T-helper 17 cell (primary cell): ENCODE results near the gene CDKN1C. TPM values are rescaled to one million over a fixed set of nuclear protein-coding genes. Genes with fewer than 3 reads are reported as not detected.

Experiments
- ATAC-seq: fragments of 150-1000 bp; cut with Tn5 transposase; 2 replicates; pipeline ENCODE4 v1.10.0; 2021; ENCODE audit warnings: mild to moderate bottlenecking, moderate library complexity
- DNase-seq, 3 donors: peaks; one replicate each; pipeline versions ENCODE4 v3.0.0 to v3.0.0-alpha.2; 2020 to 2021
- H3K9me3 ChIP-seq: one replicate; pipeline ENCODE4 v1.7.0; 2013; ENCODE audit warnings: low read length, mild to moderate bottlenecking; ENCODE audit not compliant: control insufficient read depth, poor library complexity, severe bottlenecking
- H3K27ac Mint-ChIP-seq: one replicate; pipeline ENCODE4 v1.8.0; 2022; ENCODE audit warnings: mild to moderate bottlenecking, moderate library complexity, mixed read lengths
- H3K27me3 Mint-ChIP-seq: one replicate; pipeline ENCODE4 v1.8.0; 2022; ENCODE audit warnings: mixed read lengths
- H3K36me3 Mint-ChIP-seq: one replicate; pipeline ENCODE4 v1.8.0; 2022; ENCODE audit warnings: low read depth, mixed read lengths
- H3K4me1 Mint-ChIP-seq: one replicate; pipeline ENCODE4 v1.8.0; 2022; ENCODE audit warnings: mild to moderate bottlenecking, mixed read lengths
- H3K4me3 Mint-ChIP-seq: one replicate; pipeline ENCODE4 v1.8.0; 2022; ENCODE audit warnings: mild to moderate bottlenecking, moderate library complexity, mixed read lengths
- total RNA-seq, 4 donors: library from RNA in 2 of 4; stranded (reverse) in 2 of 4; gene quantifications; one replicate each; pipeline ENCODE4 v1.2.3 and lab custom pipeline; 2022 to 2026

The CDKN1C gene
- total RNA-seq, 2 donors from 2014 or later, result 0.91 to 2.6 TPM

DNA sequence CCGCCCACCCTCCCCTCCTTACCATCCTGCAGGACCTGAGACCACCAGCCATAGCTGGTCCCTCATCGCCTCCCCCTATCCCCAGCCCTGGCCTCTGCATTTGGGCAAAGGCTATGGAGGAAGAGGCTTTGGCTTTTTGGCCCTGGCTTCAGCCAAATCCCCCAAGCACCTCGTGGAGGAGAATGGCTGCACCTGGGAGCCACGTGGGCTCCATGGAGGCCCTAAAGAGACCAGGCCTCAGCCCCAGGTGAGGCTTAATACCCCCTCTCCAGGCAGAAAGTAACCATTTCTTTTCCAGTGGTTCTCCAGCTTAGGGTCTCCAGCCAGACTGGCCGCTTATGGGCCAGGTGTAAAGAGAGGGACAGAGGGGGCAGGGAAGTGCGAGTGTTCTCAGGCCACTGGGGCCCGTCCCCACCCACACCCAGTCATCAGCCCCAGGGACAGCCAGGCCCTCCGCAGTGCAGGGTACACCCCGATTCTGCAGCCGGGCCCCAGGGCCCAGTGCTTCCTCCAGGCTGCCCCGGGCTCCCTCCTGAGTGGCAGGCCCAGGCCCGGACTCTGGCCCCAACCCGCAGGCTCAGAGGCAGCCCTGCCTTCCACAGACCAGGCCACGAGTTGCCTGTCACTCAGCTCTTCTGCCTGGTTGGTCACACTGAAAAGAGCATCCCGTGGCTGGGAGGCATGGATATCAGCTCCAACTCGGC is 26.4 kb downstream of the CDKN1C start:
- H3K36me3 Mint-ChIP-seq, result no peaks in the 10 kb centered on the region
- peaks cover 32% of the 10 kb centered on the region for H3K27me3 Mint-ChIP-seq
- no peak overlapping the region for H3K4me3 Mint-ChIP-seq
- no peaks in the 10 kb centered on the region for H3K9me3 ChIP-seq
- H3K27ac Mint-ChIP-seq, result no peak overlapping the region
- no peak for ATAC-seq
- H3K4me1 Mint-ChIP-seq, result peaks cover 2% of the 10 kb centered on the region
- DNase-seq, result no peak

DNA sequence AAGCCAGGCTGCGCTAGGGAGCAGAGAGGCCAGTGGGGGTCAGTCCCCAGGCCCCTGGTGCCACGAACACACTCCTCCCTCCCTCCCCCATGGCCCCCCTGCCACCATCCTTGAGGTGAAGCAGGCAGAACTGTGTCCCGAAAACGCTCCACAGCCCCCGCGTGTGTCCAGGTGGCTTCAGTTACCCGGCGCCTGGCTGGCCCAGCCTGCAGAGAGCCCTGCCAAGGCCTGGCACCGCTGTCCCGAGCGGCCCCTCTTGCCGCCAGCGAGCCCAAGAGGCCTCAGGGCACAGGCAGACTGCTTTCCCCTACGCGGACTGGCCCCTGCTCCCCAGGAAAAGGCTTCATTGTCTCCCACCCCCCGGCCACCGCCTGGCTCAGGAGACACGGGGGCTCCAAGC is 27.7 kb downstream of the CDKN1C start:
- no peaks in the 10 kb centered on the region for H3K9me3 ChIP-seq
- Mint-ChIP-seq H3K27ac (no peak overlapping the region), H3K4me3 (no peak overlapping the region), H3K4me1 (no peaks in the 10 kb centered on the region), H3K27me3 (peaks cover 22% of the 10 kb centered on the region), H3K36me3 (no peaks in the 10 kb centered on the region)
- DNase-seq (no peak), ATAC-seq (no peak)

DNA sequence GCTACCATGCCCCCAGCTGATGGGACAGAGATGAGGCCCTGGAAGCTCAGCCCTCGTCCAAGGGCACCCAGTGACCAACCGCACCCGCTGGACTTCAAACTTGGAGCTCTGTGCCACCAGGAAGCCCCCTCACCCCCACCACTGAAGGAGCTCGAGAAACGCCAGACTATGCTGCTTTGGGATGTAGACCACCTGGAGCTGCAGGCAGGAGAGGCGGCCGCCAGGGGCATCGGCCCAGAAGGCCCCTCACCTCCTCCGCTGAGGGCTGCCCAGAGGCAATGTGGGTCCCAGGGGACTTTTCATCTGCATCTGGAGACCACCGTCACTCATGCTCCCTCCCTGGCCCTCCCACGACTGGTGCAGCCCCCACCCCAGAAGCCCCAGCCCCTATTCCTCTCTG is 28.3 kb downstream of the CDKN1C start:
- Mint-ChIP-seq H3K4me3 (no peak overlapping the region), H3K36me3 (no peaks in the 10 kb centered on the region), H3K27me3 (peaks cover 22% of the 10 kb centered on the region), H3K27ac (no peak overlapping the region), H3K4me1 (no peaks in the 10 kb centered on the region)
- no peak for DNase-seq
- no peaks in the 10 kb centered on the region for H3K9me3 ChIP-seq
- ATAC-seq, result no peak

DNA sequence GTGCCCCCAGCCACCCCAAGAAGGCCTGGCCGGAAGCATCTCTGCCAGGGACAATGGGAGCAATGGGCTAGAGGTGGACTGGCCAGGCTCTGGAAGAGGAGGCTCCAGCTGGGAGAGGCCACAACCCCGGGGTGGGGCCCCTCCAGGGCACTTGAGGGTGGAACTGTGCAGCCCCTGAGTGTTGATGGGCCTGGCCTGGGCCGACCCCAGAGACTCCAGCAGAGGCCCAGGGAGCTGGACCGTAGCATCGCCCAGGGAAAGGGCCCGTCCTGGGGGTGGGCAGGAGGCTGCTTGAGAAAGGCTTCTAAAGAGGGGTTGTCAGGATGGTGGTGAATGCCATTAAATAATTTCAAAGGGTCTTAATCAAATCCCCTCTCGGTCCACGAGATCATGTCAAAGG is 30.4 kb downstream of the CDKN1C start:
- H3K4me1 Mint-ChIP-seq, result no peaks in the 10 kb centered on the region
- H3K9me3 ChIP-seq, result no peaks in the 10 kb centered on the region
- H3K4me3 Mint-ChIP-seq, result no peak overlapping the region
- H3K27me3 Mint-ChIP-seq, result peaks cover 5% of the 10 kb centered on the region
- no peak for ATAC-seq
- H3K27ac Mint-ChIP-seq, result no peak overlapping the region
- no peaks in the 10 kb centered on the region for H3K36me3 Mint-ChIP-seq
- DNase-seq, result no peak

DNA sequence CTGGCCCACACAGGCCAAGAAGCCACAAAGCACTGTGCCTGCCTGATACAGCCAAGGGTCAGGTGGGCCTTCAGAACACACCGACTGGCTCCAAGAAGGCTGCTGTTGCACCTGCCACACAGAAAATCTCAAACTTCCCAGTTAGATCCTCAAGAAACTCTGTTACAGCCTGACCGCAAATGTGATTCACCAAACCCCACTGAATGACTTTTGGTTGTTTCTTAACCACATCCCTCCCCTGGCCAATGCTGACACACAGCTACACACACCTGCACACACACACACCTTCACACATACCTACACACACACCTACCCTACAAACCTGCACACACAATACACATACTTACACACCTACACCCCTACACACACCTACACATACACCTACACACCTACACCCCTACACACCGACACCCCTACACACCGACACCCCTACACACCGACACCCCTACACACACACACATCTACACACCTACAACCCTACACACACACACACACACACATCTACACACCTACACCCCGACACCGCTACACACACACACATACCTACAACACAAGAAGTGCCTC is 31.5 kb downstream of the CDKN1C start:
- no peaks in the 10 kb centered on the region for H3K27me3 Mint-ChIP-seq

DNA sequence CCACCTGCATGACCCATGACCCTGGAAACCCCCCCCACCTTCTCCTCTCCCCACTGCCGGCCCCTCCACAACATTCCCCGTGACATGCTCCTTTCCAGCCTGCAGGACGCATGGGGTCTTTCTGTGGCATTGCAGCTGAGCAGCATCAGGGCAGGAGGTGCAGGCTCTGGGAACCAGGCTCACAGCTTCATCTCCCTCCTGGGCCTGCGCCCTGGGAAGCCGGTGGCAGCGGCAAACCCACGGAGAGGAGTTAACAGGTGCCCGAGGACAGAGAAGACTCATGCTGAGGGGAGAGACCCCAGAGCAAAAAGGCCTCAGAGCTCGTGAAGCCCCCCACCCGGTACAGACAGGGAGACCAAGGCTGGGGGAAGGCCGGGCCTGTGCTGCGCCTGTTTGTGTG is 32.2 kb downstream of the CDKN1C start:
- H3K9me3 ChIP-seq, result no peaks in the 10 kb centered on the region
- ATAC-seq (no peak), DNase-seq (no peak)
- Mint-ChIP-seq H3K27ac (no peak overlapping the region), H3K36me3 (no peaks in the 10 kb centered on the region), H3K4me1 (no peaks in the 10 kb centered on the region), H3K27me3 (no peaks in the 10 kb centered on the region), H3K4me3 (no peak overlapping the region)

More for the DNA sequence above, 31.5 kb downstream of the CDKN1C start:
- ATAC-seq (no peak), DNase-seq (no peak)
- Mint-ChIP-seq H3K27ac (no peak overlapping the region), H3K4me1 (no peaks in the 10 kb centered on the region), H3K4me3 (no peak overlapping the region), H3K36me3 (no peaks in the 10 kb centered on the region)
- no peaks in the 10 kb centered on the region for H3K9me3 ChIP-seq

DNA sequence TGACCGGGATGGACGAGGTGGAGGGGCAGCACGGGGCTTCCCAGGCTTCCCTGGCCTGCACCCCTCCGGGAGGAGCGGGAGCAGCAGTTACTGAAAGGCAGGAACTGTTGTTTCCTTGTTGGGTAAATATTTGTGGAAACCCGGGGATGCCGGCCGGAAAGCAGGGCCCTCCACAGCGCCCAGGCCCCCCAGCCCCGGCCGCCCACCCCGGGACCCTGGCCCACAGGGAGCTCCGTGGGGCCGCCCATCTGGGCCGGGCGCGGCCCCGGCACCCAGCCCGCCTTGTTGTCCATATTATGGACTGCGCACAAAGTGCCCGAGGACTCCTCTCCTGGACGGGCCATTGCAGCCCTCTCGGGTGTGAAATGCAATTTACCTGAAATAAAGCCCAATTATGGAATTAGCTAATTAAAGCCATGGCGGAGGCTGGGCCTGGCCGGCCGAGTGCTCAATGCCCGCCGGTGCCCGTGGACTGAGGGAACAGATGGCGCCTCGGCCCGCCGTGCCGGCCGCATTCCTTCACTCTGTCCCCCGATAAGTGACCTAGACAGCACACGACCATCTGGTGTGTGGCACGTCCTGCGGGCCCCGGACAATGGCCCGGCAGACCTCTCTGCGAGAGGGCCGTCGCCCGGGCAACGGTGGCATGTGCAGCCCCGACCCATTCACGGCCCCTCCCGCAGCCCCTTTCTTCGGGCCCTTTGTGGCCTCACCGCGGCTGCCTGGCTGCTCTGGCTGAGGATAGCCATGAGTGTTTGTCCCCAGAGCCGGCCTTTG is 35.4 kb downstream of the CDKN1C start:
- DNase-seq (no peak), ATAC-seq (no peak)
- H3K9me3 ChIP-seq, result no peaks in the 10 kb centered on the region
- no peaks in the 10 kb centered on the region for H3K36me3 Mint-ChIP-seq
- no peak overlapping the region for H3K27ac Mint-ChIP-seq
- H3K4me3 Mint-ChIP-seq, result no peak overlapping the region
- H3K4me1 Mint-ChIP-seq, result no peaks in the 10 kb centered on the region
- no peaks in the 10 kb centered on the region for H3K27me3 Mint-ChIP-seq

DNA sequence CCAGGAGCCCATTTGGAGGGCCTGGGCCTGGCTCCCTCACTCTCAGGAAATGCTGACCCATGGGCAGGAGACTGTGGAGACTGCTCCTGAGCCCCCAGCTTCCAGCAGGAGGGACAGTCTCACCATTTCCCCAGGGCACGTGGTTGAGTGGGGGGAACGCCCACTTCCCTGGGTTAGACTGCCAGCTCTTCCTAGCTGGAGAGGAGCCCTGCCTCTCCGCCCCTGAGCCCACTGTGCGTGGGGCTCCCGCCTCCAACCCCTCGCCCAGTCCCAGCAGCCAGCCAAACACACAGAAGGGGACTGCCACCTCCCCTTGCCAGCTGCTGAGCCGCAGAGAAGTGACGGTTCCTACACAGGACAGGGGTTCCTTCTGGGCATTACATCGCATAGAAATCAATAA is 37.1 kb downstream of the CDKN1C start:
- Mint-ChIP-seq H3K36me3 (no peaks in the 10 kb centered on the region), H3K27ac (no peak overlapping the region), H3K4me1 (no peaks in the 10 kb centered on the region), H3K4me3 (no peak overlapping the region), H3K27me3 (no peaks in the 10 kb centered on the region)
- ATAC-seq (no peak), DNase-seq (no peak)
- H3K9me3 ChIP-seq, result no peaks in the 10 kb centered on the region

DNA sequence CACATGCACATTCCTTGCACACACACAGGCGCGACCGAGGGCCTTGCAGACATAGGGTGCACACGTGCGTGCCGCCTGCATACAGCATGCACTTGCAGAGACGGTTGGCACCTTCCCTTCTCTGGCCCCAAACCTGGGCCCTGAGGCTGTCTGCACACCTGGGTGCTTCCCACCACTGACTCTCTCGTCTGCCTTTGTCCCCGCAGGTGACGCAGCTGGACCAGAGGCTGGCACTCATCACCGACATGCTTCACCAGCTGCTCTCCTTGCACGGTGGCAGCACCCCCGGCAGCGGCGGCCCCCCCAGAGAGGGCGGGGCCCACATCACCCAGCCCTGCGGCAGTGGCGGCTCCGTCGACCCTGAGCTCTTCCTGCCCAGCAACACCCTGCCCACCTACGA is 38.0 kb downstream of the CDKN1C start:
- Mint-ChIP-seq H3K4me3 (no peak overlapping the region), H3K4me1 (no peaks in the 10 kb centered on the region), H3K27me3 (no peaks in the 10 kb centered on the region), H3K27ac (no peak overlapping the region), H3K36me3 (no peaks in the 10 kb centered on the region)
- DNase-seq (no peak), ATAC-seq (no peak)
- H3K9me3 ChIP-seq, result no peaks in the 10 kb centered on the region

DNA sequence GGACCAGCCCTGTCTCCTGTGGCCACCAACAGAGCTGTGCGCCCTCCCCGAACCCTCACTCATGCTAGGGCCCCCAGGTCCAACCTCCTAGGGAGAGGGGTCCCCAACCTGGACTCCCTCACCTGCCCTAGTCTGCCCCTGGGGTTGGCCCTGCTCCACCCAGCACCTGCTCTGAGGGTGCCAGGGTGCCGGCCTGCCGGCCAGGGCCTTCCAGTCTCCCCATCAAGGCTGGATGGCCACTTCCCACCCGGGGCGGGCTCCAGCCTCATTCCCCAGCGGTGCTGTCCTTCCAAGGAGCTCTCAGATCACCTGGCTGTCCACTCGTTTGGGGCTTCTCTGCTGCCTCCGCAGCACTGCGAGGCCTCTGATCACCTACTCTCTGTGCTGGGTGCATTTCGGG is 39.1 kb downstream of the CDKN1C start:
- DNase-seq (no peak), ATAC-seq (no peak)
- no peaks in the 10 kb centered on the region for H3K9me3 ChIP-seq
- Mint-ChIP-seq H3K27me3 (no peaks in the 10 kb centered on the region), H3K4me3 (no peak overlapping the region), H3K36me3 (no peaks in the 10 kb centered on the region), H3K27ac (no peak overlapping the region), H3K4me1 (peaks cover 2% of the 10 kb centered on the region)

DNA sequence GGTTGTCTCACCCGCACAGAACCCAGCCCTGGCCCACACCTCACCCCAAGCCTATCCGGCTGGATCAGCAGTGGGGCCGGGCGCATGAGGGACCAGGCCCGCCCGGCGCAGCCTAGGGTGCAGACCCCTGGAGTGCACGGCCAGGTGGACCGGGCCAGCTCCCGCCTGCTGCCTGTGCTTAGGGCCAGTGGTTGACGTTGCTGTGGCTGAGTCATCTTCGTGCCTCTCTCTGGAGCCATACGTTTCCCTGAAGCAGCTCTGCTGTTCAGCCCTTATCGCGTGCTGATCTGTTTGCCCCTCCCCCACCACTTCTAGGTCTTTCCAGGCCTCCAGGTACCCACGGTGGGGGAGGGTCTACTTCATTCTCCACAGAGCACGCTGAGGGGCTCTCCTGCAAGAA is 39.5 kb downstream of the CDKN1C start:
- no peak overlapping the region for H3K27ac Mint-ChIP-seq

DNA sequence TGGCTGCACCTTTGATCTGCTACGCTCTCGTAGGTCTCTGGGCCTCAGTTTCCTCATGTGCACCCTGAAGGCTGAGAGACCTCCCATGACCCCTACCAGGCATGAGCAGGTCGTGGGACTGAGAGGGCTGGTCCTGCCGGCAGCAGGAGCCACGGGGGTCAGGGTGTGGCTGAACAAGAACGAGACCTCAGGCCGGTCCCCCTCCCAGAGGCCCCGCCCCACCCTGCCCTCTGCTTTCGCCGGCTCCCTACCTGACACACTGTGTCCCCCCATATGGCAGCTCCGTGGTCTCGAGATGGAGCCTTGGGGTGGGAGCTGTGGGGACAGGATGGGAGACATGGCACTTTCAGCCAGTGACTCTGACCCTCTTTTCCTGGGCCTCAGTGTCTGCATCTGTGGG is 40.6 kb downstream of the CDKN1C start:
- no peak overlapping the region for H3K4me3 Mint-ChIP-seq
- peaks cover 7% of the 10 kb centered on the region for H3K4me1 Mint-ChIP-seq
- no peaks in the 10 kb centered on the region for H3K9me3 ChIP-seq
- H3K27me3 Mint-ChIP-seq, result no peaks in the 10 kb centered on the region
- ATAC-seq, result no peak
- H3K27ac Mint-ChIP-seq, result no peak overlapping the region
- H3K36me3 Mint-ChIP-seq, result no peaks in the 10 kb centered on the region
- no peak for DNase-seq

More for the DNA sequence above, 39.5 kb downstream of the CDKN1C start:
- no peaks in the 10 kb centered on the region for H3K9me3 ChIP-seq
- Mint-ChIP-seq H3K4me1 (peaks cover 3% of the 10 kb centered on the region), H3K27me3 (no peaks in the 10 kb centered on the region), H3K36me3 (no peaks in the 10 kb centered on the region), H3K4me3 (no peak overlapping the region)
- no peak for DNase-seq
- ATAC-seq, result no peak

DNA sequence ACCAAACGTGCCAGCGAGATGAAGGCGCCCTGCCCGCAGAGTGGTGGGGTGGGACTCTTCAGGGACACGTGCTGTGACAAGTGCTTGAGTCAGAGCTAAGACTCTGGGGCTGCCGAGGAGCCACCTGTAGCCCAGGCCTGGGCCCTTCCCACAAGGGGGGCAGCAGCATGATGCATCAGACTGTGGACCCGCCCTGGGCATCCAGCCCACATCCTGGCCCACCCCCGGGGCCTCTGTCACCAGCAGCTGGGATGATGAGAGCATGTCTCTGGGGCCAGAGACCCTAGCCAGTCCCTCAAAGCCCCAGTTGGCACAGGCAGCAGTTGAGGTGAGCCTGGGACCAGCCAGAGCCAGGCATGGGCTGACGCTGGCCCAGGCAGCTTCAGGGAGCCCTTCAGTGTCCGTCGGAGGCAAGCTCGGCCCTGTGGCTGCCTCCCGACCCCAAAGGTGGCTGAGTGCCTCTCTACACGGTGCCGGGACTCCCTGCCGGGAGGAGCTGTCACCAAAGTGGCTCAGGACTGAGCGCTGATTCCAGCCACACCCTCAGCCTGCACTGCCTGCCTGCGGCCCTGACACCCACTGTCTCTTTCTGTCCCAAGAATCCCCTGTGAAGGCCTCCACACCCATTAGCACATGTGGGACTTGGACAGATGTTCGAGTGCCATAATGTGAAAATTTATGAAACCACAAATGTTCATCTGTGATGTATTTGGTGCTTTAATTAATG is 41.3 kb downstream of the CDKN1C start:
- no peak for ATAC-seq
- H3K27ac Mint-ChIP-seq, result peak overlapping the region; percentile 45
- H3K4me1 Mint-ChIP-seq, result peaks cover 10% of the 10 kb centered on the region
- no peaks in the 10 kb centered on the region for H3K27me3 Mint-ChIP-seq
- no peaks in the 10 kb centered on the region for H3K9me3 ChIP-seq
- DNase-seq, result no peak
- no peaks in the 10 kb centered on the region for H3K36me3 Mint-ChIP-seq
- H3K4me3 Mint-ChIP-seq, result no peak overlapping the region
